HG02623 (cell line): Measurements from ENCODE around the gene DGLUCY.

Experiments
- ATAC-seq: cut with Tn5 transposase; IDR thresholded peaks from one replicate; pipeline ENCODE4 v1.9.1; 2021; ENCODE audit warnings: moderate library complexity; ENCODE audit not compliant: unreplicated experiment

DGLUCY gene

GRCh38 chr14:91273885-91274273, 160.0 kb downstream of the DGLUCY start:
- ATAC-seq: no peak

GRCh38 chr14:91274796-91275195, 160.9 kb downstream of the DGLUCY start:
- ATAC-seq: no peak
